SU-DHL-6 (cell line): ENCODE data around the gene RTEL1.

ENCODE experiments used
- H2AFZ ChIP-seq: fragments of 200-600 bp; sonication (generic); 2 replicates; pipeline ENCODE4 v1.6.1; 2014; ENCODE audit warnings: low read depth, mild to moderate bottlenecking, moderate library complexity, mixed read lengths, antibody characterized with exemption, low read length; ENCODE audit not compliant: severe bottlenecking
- H3F3A ChIP-seq: fragments of 200-600 bp; shearing (Covaris generic); 2 replicates; pipeline ENCODE4 v1.6.0; 2016; ENCODE audit warnings: antibody characterized with exemption, mild to moderate bottlenecking; ENCODE audit not compliant: insufficient read depth
- H3K27ac ChIP-seq: fragments of 200-600 bp; sonication (generic); 2 replicates; pipeline ENCODE4 v1.5.1; 2016; ENCODE audit warnings: low read depth, mild to moderate bottlenecking, low read length, moderate library complexity, mixed read lengths
- H3K27me3 ChIP-seq: fragments of 200-600 bp; sonication (generic), shearing (Covaris generic); 2 replicates; pipeline ENCODE4 v1.6.0; 2014; ENCODE audit warnings: mild to moderate bottlenecking, low read length
- H3K36me3 ChIP-seq: fragments of 200-600 bp; sonication (generic); 2 replicates; pipeline ENCODE4 v1.6.1; 2014; ENCODE audit warnings: mild to moderate bottlenecking, low read length, mixed read lengths
- H3K4me2 ChIP-seq: fragments of 300-600, 200-600 bp; shearing (Covaris generic), sonication (generic); 2 replicates; pipeline ENCODE4 v1.6.0; 2014; ENCODE audit warnings: low read length, low read depth, mild to moderate bottlenecking; ENCODE audit not compliant: poor library complexity, severe bottlenecking
- H3K4me3 ChIP-seq: fragments of 200-600 bp; sonication (generic); 2 replicates; pipeline ENCODE4 v1.5.1; 2014; ENCODE audit warnings: antibody characterized with exemption, low read length, mild to moderate bottlenecking, mixed read lengths; ENCODE audit not compliant: insufficient read depth, poor library complexity, severe bottlenecking
- H3K79me2 ChIP-seq: fragments of 200-600 bp; sonication (generic); 2 replicates; pipeline ENCODE4 v1.6.1; 2014; ENCODE audit warnings: mild to moderate bottlenecking, low read length, moderate library complexity; ENCODE audit not compliant: insufficient read depth
- H3K9ac ChIP-seq: fragments of 200-600 bp; sonication (generic); 2 replicates; pipeline ENCODE4 v1.7.0; 2014; ENCODE audit warnings: mild to moderate bottlenecking, low read length
- H3K9me2 ChIP-seq: fragments of 200-600 bp; sonication (generic); replicated peaks from 2 replicates; pipeline ENCODE4 v1.6.1; 2014; ENCODE audit warnings: low read length; ENCODE audit not compliant: insufficient read depth
- H3K9me3 ChIP-seq: fragments of 200-600 bp; sonication (generic); 2 replicates; pipeline ENCODE4 v1.6.1; 2014; ENCODE audit warnings: low read length, mixed read lengths; ENCODE audit not compliant: insufficient read depth
- H4K20me1 ChIP-seq: fragments of 200-600 bp; sonication (generic); 2 replicates; pipeline ENCODE4 v1.6.1; 2014; ENCODE audit warnings: low read depth, mild to moderate bottlenecking, antibody characterized with exemption, low read length, moderate library complexity, mixed read lengths
- CTCF ChIP-seq: fragments of 200-600 bp; sonication (generic); IDR thresholded peaks from one replicate; pipeline ENCODE4 v1.5.1; 2017; ENCODE audit warnings: antibody characterized with exemption, mild to moderate bottlenecking, low read length, moderate library complexity; ENCODE audit not compliant: insufficient read depth, poor library complexity, severe bottlenecking
- EZH2phosphoT487 ChIP-seq: fragments of 200-600 bp; sonication (generic), shearing (Covaris generic); conservative IDR thresholded peaks from 2 replicates; pipeline ENCODE4 v1.6.1; 2018; ENCODE audit warnings: mild to moderate bottlenecking, antibody characterized with exemption, low read length, moderate library complexity, mixed read lengths

Gene RTEL1

GRCh38 chr20:63688228-63689045 lies 30.3 kb downstream of the RTEL1 start:
- Histone ChIP-seq H3F3A (no peaks in the 10 kb centered on the region), H3K36me3 (no peaks in the 10 kb centered on the region), H4K20me1 (no peaks in the 10 kb centered on the region), H3K9me2 (no peaks in the 10 kb centered on the region), H3K9me3 (no peaks in the 10 kb centered on the region), H3K4me2 (no peak overlapping the region), H3K4me3 (no peak overlapping the region), H3K79me2 (no peaks in the 10 kb centered on the region), H3K9ac (no peak overlapping the region), H3K27me3 (no peaks in the 10 kb centered on the region), H3K27ac (no peak overlapping the region), H2AFZ (no peak overlapping the region)
- no peak for TF ChIP-seq EZH2phosphoT487
- TF ChIP-seq CTCF, result no peak

GRCh38 chr20:63689046-63690002 lies 31.2 kb downstream of the RTEL1 start:
- no peak overlapping the region for H3K9ac ChIP-seq
- no peak overlapping the region for H2AFZ ChIP-seq
- H3F3A ChIP-seq, result no peaks in the 10 kb centered on the region
- no peak overlapping the region for H3K4me3 ChIP-seq
- no peak overlapping the region for H3K27ac ChIP-seq
- H3K36me3 ChIP-seq, result no peaks in the 10 kb centered on the region
- no peaks in the 10 kb centered on the region for H3K27me3 ChIP-seq
- no peaks in the 10 kb centered on the region for H3K9me3 ChIP-seq
- TF ChIP-seq CTCF (no peak), EZH2phosphoT487 (no peak)
- no peak overlapping the region for H3K4me2 ChIP-seq
- H3K79me2 ChIP-seq, result no peaks in the 10 kb centered on the region
- no peaks in the 10 kb centered on the region for H3K9me2 ChIP-seq
- H4K20me1 ChIP-seq, result no peaks in the 10 kb centered on the region

GRCh38 chr20:63690003-63690897 lies 32.1 kb downstream of the RTEL1 start:
- Histone ChIP-seq H4K20me1 (no peaks in the 10 kb centered on the region), H2AFZ (no peak overlapping the region), H3K27ac (no peak overlapping the region), H3K79me2 (no peaks in the 10 kb centered on the region), H3K36me3 (no peaks in the 10 kb centered on the region), H3F3A (no peaks in the 10 kb centered on the region), H3K4me3 (no peak overlapping the region), H3K9me2 (no peaks in the 10 kb centered on the region), H3K4me2 (no peak overlapping the region), H3K27me3 (no peaks in the 10 kb centered on the region), H3K9me3 (no peaks in the 10 kb centered on the region), H3K9ac (no peak overlapping the region)
- no peak for TF ChIP-seq CTCF
- TF ChIP-seq EZH2phosphoT487, result no peak
